Osteoblast (primary cell): ENCODE measurements around the gene TFDP1. TPM values are rescaled to one million over a fixed set of nuclear protein-coding genes. Genes with fewer than 3 reads are reported as not detected.

Experiments
- DNase-seq: peaks from one replicate; pipeline ENCODE4 v3.0.0; 2011; ENCODE audit warnings: low spot score, mixed read lengths; ENCODE audit not compliant: insufficient read length; ENCODE audit errors: missing footprints
- H2AFZ ChIP-seq: 2 replicates; pipeline ENCODE4 v1.6.0; 2011; ENCODE audit warnings: mild to moderate bottlenecking, low read length
- H3K27ac ChIP-seq: 2 replicates; pipeline ENCODE4 v1.5.1; 2011; ENCODE audit warnings: mild to moderate bottlenecking, low read depth, low read length, moderate library complexity
- H3K27me3 ChIP-seq: 2 replicates; pipeline ENCODE4 v1.6.0; 2012; ENCODE audit warnings: mild to moderate bottlenecking, control low read depth, inconsistent platforms, low read length, moderate library complexity; ENCODE audit not compliant: insufficient read depth
- H3K36me3 ChIP-seq: 2 replicates; pipeline ENCODE4 v1.5.1; 2011; ENCODE audit warnings: mild to moderate bottlenecking, low read length, control low read depth, moderate library complexity; ENCODE audit not compliant: insufficient read depth
- H3K4me1 ChIP-seq: 2 replicates; pipeline ENCODE4 v1.5.1; 2011; ENCODE audit warnings: mild to moderate bottlenecking, low read length, control low read depth, moderate library complexity; ENCODE audit not compliant: insufficient read depth
- H3K4me2 ChIP-seq: 2 replicates; pipeline ENCODE4 v1.6.0; 2011; ENCODE audit warnings: mild to moderate bottlenecking, low read length; ENCODE audit not compliant: insufficient read depth
- H3K4me3 ChIP-seq: fragments of 200-600 bp; sonication (generic); 3 replicates; pipeline ENCODE4 v1.5.1; 2012; ENCODE audit warnings: mild to moderate bottlenecking, low read length, inconsistent platforms; ENCODE audit not compliant: insufficient read depth
- H3K79me2 ChIP-seq: 2 replicates; pipeline ENCODE4 v1.6.0; 2012; ENCODE audit warnings: mild to moderate bottlenecking, low read length, control low read depth, inconsistent platforms; ENCODE audit not compliant: insufficient read depth
- H3K9me3 ChIP-seq: 2 replicates; pipeline ENCODE4 v1.5.1; 2011; ENCODE audit warnings: low read depth, low read length, control low read depth
- H4K20me1 ChIP-seq: 2 replicates; pipeline ENCODE4 v1.6.0; 2012; ENCODE audit warnings: mild to moderate bottlenecking, low read length, control low read depth; ENCODE audit not compliant: insufficient read depth
- CTCF ChIP-seq: IDR thresholded peaks from 2 replicates; pipeline ENCODE4 v1.5.1; 2011; ENCODE audit warnings: mild to moderate bottlenecking, low read depth, low read length, moderate library complexity; ENCODE audit errors: extremely low read depth
- total RNA-seq: library from RNA; depleted of rRNA; stranded (reverse); fragments of >200 nt; gene quantifications from 2 replicates; pipeline ENCODE4 v1.2.3, GENCODE V29; 2012

The TFDP1 gene
- total RNA-seq, 1 donor: 56.8 TPM

DNA sequence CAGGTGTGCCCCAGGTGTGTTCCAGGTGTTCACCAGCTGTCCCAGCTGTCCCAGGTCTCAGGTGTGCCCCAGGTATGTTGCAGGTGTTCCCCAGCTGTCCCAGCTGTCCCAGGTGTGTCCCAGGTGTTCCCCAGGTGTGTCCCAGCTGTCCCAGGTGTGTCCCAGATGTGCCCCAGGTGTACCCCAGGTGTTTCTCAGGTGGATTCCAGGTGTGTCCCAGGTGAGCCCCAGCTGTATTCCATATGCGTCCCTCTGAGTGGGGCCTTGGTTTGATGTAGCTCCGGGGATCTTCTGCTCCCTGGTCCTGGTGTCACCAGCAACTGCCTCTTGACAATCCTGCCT lies 81.7 kb downstream of the TFDP1 start:
- H2AFZ ChIP-seq: no peak overlapping the region
- TF ChIP-seq CTCF: no peak
- no peaks in the 10 kb centered on the region for H4K20me1 ChIP-seq
- no peaks in the 10 kb centered on the region for H3K9me3 ChIP-seq
- H3K4me2 ChIP-seq: no peak overlapping the region
- H3K27ac ChIP-seq: no peak overlapping the region
- H3K4me3 ChIP-seq: no peak overlapping the region
- H3K36me3 ChIP-seq: no peaks in the 10 kb centered on the region
- H3K27me3 ChIP-seq: peaks cover 17% of the 10 kb centered on the region
- no peaks in the 10 kb centered on the region for H3K4me1 ChIP-seq
- H3K79me2 ChIP-seq: no peaks in the 10 kb centered on the region
- DNase-seq: peak; percentile 45

- H4K20me1 ChIP-seq: no peaks in the 10 kb centered on the region
Measured at GRCh38 chr13:113666951-113667701, 82.6 kb downstream of the TFDP1 start, which contains the start of gene GRK1. Gene GRK1, plus strand, starts transcription at chr13:113667219. Its CDS starts 168 bp downstream, at chr13:113667387.

GRCh38 chr13:113667771-113668490 lies 83.4 kb downstream of the TFDP1 start:
- Histone ChIP-seq H3K4me1 (no peaks in the 10 kb centered on the region), H3K79me2 (no peaks in the 10 kb centered on the region), H4K20me1 (no peaks in the 10 kb centered on the region), H3K4me3 (no peak overlapping the region), H3K4me2 (no peak overlapping the region), H3K36me3 (no peaks in the 10 kb centered on the region), H3K9me3 (no peaks in the 10 kb centered on the region), H3K27ac (no peak overlapping the region), H2AFZ (no peak overlapping the region), H3K27me3 (peaks cover 8% of the 10 kb centered on the region)
- no peak for TF ChIP-seq CTCF
- peak; percentile 71 for DNase-seq

More at GRCh38 chr13:113666951-113667701, 82.6 kb downstream of the TFDP1 start, which contains the start of gene GRK1:
- no peaks in the 10 kb centered on the region for H3K4me1 ChIP-seq
- no peak within 1 kb of the TSS for H3K4me2 ChIP-seq
- no peak within 1 kb of the TSS for H3K27ac ChIP-seq
- no peak within 1 kb of the TSS for H2AFZ ChIP-seq
- H3K27me3 ChIP-seq: peaks cover 8% of the 10 kb centered on the region
- no peaks in the 10 kb centered on the region for H3K9me3 ChIP-seq
- no peak within 1 kb of the TSS for H3K4me3 ChIP-seq
- H3K36me3 ChIP-seq: no peaks in the 10 kb centered on the region
- no peak for TF ChIP-seq CTCF
- H3K79me2 ChIP-seq: no peaks in the 10 kb centered on the region
- DNase-seq: peak; percentile 78

GRCh38 chr13:113668491-113668971 lies 84.0 kb downstream of the TFDP1 start:
- H3K27ac ChIP-seq: no peak overlapping the region
- no peak overlapping the region for H2AFZ ChIP-seq

More at GRCh38 chr13:113668491-113668971, 84.0 kb downstream of the TFDP1 start:
- DNase-seq: peak; percentile 43
- no peaks in the 10 kb centered on the region for H3K9me3 ChIP-seq
- no peaks in the 10 kb centered on the region for H3K79me2 ChIP-seq
- H3K4me1 ChIP-seq: no peaks in the 10 kb centered on the region
- no peak overlapping the region for H3K4me3 ChIP-seq
- no peaks in the 10 kb centered on the region for H3K36me3 ChIP-seq
- TF ChIP-seq CTCF: no peak
- H3K27me3 ChIP-seq: peaks cover 8% of the 10 kb centered on the region
- no peaks in the 10 kb centered on the region for H4K20me1 ChIP-seq
- no peak overlapping the region for H3K4me2 ChIP-seq
